CD4-positive, alpha-beta T cell (primary cell): Measurements from ENCODE around the gene EHBP1L1. TPM values are rescaled to one million over a fixed set of nuclear protein-coding genes. Genes with fewer than 3 reads are reported as not detected.

Experiments
- ATAC-seq: fragments of 200-7000 bp; cut with Tn5 transposase; one replicate; pipeline ENCODE4 v1.10.0; 2022; ENCODE audit warnings: mild to moderate bottlenecking; ENCODE audit not compliant: poor library complexity
- CTCF ChIA-PET: fragments of 350-600 bp; sonication (Branson Sonifier 250); formaldehyde crosslinking; loops from one replicate; lab custom pipeline; 2021; ENCODE audit warnings: antibody characterized with exemption, inconsistent platforms; lab: Charles Lee
- POLR2A ChIA-PET: fragments of 350-600 bp; sonication (Branson Sonifier 250); formaldehyde crosslinking; loops from one replicate; lab custom pipeline; 2021; ENCODE audit warnings: antibody characterized with exemption, inconsistent platforms; lab: Charles Lee
- DNase-seq, 14 experiments: peaks; one replicate each; pipeline ENCODE4 v3.0.0-alpha.2; 2013 to 2020; ENCODE audit warnings: mixed read lengths in 2 of 14
- H3K27ac ChIP-seq, 2 donors: one replicate each; pipeline versions ENCODE4 v1.5.1 to v1.7.0; 2013; ENCODE audit warnings: low read length in 2 of 2, low read depth in 1 of 2, mild to moderate bottlenecking in 1 of 2
- H3K27me3 ChIP-seq, 2 experiments: 1 replicate in 1 of 2; 2 replicates in 1 of 2; pipeline versions ENCODE4 v1.6.1 to v1.7.0; 2013; ENCODE audit warnings: low read length in 2 of 2, control low read depth in 1 of 2, mild to moderate bottlenecking in 1 of 2, moderate library complexity in 1 of 2; ENCODE audit not compliant: insufficient read depth in 2 of 2, control insufficient read depth in 1 of 2
- H3K36me3 ChIP-seq: one replicate; pipeline ENCODE4 v1.6.1; 2013; ENCODE audit warnings: low read length, control low read depth; ENCODE audit not compliant: insufficient read depth
- H3K4me1 ChIP-seq: one replicate; pipeline ENCODE4 v1.6.1; 2013; ENCODE audit warnings: low read length, control low read depth; ENCODE audit not compliant: insufficient read depth
- H3K4me3 ChIP-seq: one replicate; pipeline ENCODE4 v1.5.1; 2013; ENCODE audit warnings: mild to moderate bottlenecking, low read length, moderate library complexity
- H3K9me3 ChIP-seq, 2 experiments: 1 replicate in 1 of 2; 2 replicates in 1 of 2; pipeline versions ENCODE4 v1.6.1 to v1.7.0; 2013; ENCODE audit warnings: low read length in 2 of 2, mild to moderate bottlenecking in 2 of 2, control low read depth in 1 of 2, moderate library complexity in 1 of 2; ENCODE audit not compliant: control insufficient read depth in 1 of 2, insufficient read depth in 1 of 2
- H3K27ac Mint-ChIP-seq: one replicate; pipeline ENCODE4 v1.8.0; 2020; ENCODE audit warnings: mixed read lengths
- H3K27me3 Mint-ChIP-seq: one replicate; pipeline ENCODE4 v1.8.0; 2021; ENCODE audit warnings: mixed read lengths
- H3K36me3 Mint-ChIP-seq: one replicate; pipeline ENCODE4 v1.8.0; 2021; ENCODE audit warnings: low read depth, mixed read lengths
- H3K4me1 Mint-ChIP-seq: one replicate; pipeline ENCODE4 v1.8.0; 2021; ENCODE audit warnings: low read depth, mixed read lengths
- H3K4me3 Mint-ChIP-seq: one replicate; pipeline ENCODE4 v1.8.0; 2020; ENCODE audit warnings: mild to moderate bottlenecking, mixed read lengths
- H3K9me3 Mint-ChIP-seq: one replicate; pipeline ENCODE4 v1.8.0; 2020; ENCODE audit warnings: mixed read lengths
- intact Hi-C, 2 experiments: fragments of 100-400 bp; cut with DNase I in 1 of 2; cut with micrococcal nuclease in 1 of 2; formaldehyde crosslinking; loops; one replicate each; pipeline versions ENCODE4 v1.15.1 to v1.9.0; 2023 to 2025; cut with DNase I, micrococcal nuclease
- polyA plus RNA-seq, 2 donors: library from polyadenylated mRNA; unstranded; fragments of 120-200 nt; gene quantifications; one replicate each; pipeline ENCODE4 v1.2.1, GENCODE V29; 2013
- total RNA-seq, 174 experiments: library from RNA in 2 of 174; stranded (reverse) in 2 of 174; gene quantifications; one replicate each; pipeline ENCODE4 v1.2.3 and lab custom pipeline; 2021 to 2026
- TF ChIP-seq, protein P1 (sequence below): fragments of 200-600 bp; IDR thresholded peaks from one replicate; pipeline ENCODE4 v1.8.0; 2022; ENCODE audit warnings: antibody characterized with exemption, mild to moderate bottlenecking

EHBP1L1 gene
- 10 to 100 TPM; 82.6 to 88.5 TPM for total RNA-seq
- polyA plus RNA-seq (2013, experiment 1 of 2): 84.3 TPM
- polyA plus RNA-seq (2013, experiment 2 of 2): 105 TPM
- total RNA-seq (lab: John Stamatoyannopoulos, UW): 23.5 to 335 (median 183) reads per million in 172 experiments

- H3K4me3 Mint-ChIP-seq: peak within 1 kb of the TSS; percentile 98
- Histone ChIP-seq H3K27ac (peak within 1 kb of the TSS; percentile 87 to 99), H3K9me3 (no peaks in the 10 kb centered on the region), H3K4me3 (peak within 1 kb of the TSS; percentile 89), H3K4me1 (peaks cover 77% of the 10 kb centered on the region), H3K36me3 (peaks cover 39% of the 10 kb centered on the region), H3K27me3 (no peaks in the 10 kb centered on the region)
- ChIA-PET CTCF (interaction anchor here (0.9 to 4.1 kb wide), 4 partner anchors 13 to 36 kb away, joined by 3 to 31 read pairs (median 20); no protein-coding TSS in a partner anchor), POLR2A (interaction anchor here (0.6 to 3.6 kb wide), 26 partner anchors 10 to 454 kb away, joined by 3 to 42 read pairs (median 8); partner anchors contain the start of genes CCDC85B, FAU, LTBP3 and MALAT1)
- H3K9me3 Mint-ChIP-seq: no peaks in the 10 kb centered on the region
- peak; percentile 30 for ATAC-seq
- peak; percentile 60 to 91 (median 79) for DNase-seq
- peak within 1 kb of the TSS; percentile 98 for H3K27ac Mint-ChIP-seq
- H3K27me3 Mint-ChIP-seq: no peaks in the 10 kb centered on the region
- TF ChIP-seq, protein P1, sequence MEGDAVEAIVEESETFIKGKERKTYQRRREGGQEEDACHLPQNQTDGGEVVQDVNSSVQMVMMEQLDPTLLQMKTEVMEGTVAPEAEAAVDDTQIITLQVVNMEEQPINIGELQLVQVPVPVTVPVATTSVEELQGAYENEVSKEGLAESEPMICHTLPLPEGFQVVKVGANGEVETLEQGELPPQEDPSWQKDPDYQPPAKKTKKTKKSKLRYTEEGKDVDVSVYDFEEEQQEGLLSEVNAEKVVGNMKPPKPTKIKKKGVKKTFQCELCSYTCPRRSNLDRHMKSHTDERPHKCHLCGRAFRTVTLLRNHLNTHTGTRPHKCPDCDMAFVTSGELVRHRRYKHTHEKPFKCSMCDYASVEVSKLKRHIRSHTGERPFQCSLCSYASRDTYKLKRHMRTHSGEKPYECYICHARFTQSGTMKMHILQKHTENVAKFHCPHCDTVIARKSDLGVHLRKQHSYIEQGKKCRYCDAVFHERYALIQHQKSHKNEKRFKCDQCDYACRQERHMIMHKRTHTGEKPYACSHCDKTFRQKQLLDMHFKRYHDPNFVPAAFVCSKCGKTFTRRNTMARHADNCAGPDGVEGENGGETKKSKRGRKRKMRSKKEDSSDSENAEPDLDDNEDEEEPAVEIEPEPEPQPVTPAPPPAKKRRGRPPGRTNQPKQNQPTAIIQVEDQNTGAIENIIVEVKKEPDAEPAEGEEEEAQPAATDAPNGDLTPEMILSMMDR: no peak
- peaks cover 46% of the 10 kb centered on the region for H3K36me3 Mint-ChIP-seq
- H3K4me1 Mint-ChIP-seq: peaks cover 57% of the 10 kb centered on the region
- intact Hi-C loops: loop anchor here in 1 of 2 experiments (2.0 to 10.0 kb wide), 2 partner anchors 39 to 51 kb away; partner anchors contain the start of genes MAP3K11, PCNX3 and SCYL1
Observed at GRCh38 chr11:65575568-65576231, at the start of gene EHBP1L1. Gene EHBP1L1 (plus strand): TSS chr11:65576053. CDS start chr11:65576303, 250 bp downstream.

DNA sequence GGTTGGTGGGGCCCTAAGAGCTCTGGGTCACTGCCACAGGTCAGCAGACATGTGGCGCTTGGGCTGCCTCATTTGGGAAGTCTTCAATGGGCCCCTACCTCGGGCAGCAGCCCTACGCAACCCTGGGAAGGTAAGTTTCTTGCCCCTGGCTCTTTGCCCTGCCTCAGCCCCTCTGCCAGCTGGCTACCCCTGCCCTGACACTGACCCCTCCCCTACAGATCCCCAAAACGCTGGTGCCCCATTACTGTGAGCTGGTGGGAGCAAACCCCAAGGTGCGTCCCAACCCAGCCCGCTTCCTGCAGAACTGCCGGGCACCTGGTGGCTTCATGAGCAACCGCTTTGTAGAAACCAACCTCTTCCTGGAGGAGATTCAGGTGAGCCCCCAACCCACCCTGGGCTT, 49.1 kb upstream of the EHBP1L1 start:
- no peak for ATAC-seq
- intact Hi-C loops: loop anchor here (10.0 kb wide), 2 partner anchors 48 to 412 kb away; partner anchors contain the start of genes EHBP1L1 (in 1 of the 2), FAM89B (in 1 of the 2), TM7SF2 (in 1 of the 2) and ZNHIT2 (in 1 of the 2)
- Histone ChIP-seq H3K36me3 (peaks cover 39% of the 10 kb centered on the region), H3K27me3 (no peaks in the 10 kb centered on the region), H3K4me1 (peaks cover 68% of the 10 kb centered on the region), H3K4me3 (no peak overlapping the region), H3K9me3 (no peaks in the 10 kb centered on the region), H3K27ac (no peak overlapping the region)
- H3K27ac Mint-ChIP-seq: peak overlapping the region; percentile 58
- no peak for DNase-seq
- H3K27me3 Mint-ChIP-seq: no peaks in the 10 kb centered on the region
- peaks cover 47% of the 10 kb centered on the region for H3K36me3 Mint-ChIP-seq
- H3K4me3 Mint-ChIP-seq: peak overlapping the region; percentile 81
- ChIA-PET CTCF (no interaction called here), POLR2A (interaction anchor here (0.8 to 4.1 kb wide), 7 partner anchors 14 to 145 kb away, joined by 3 to 106 read pairs (median 27); partner anchors contain the start of genes FAM89B, MALAT1 and ZNRD2)
- peaks cover 60% of the 10 kb centered on the region for H3K4me1 Mint-ChIP-seq
- TF ChIP-seq, protein P1: no peak
- no peaks in the 10 kb centered on the region for H3K9me3 Mint-ChIP-seq

DNA sequence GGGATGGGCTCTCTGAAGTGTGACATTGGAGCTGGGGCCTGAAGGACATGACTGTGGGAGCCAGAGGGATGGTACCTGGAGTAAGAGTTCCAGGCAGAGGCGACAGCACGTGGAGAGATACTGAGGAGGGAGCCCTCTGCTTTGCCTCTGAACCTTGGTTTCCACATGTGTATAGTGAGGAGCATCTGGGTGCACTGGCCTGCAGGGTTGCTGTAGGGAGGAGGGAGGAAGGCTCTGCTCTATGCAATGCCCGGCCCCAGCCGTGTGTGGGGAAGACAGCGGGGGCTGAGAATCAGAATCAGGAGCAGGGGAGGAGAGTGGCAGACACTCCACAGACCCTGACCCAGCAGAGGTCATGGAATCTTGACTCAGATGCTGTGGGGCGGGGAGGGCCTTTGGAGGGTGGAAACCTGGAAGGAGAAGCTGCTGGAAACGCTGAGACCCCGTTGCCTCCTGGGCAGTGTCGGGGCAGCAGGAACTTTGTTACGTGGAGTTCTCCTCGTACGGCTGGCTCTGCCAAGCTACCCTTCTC, 47.0 kb upstream of the EHBP1L1 start:
- no peak for ATAC-seq
- H3K4me1 Mint-ChIP-seq: peaks cover 39% of the 10 kb centered on the region
- H3K36me3 Mint-ChIP-seq: peaks cover 55% of the 10 kb centered on the region
- no peak overlapping the region for H3K4me3 Mint-ChIP-seq
- peaks cover 50% of the 10 kb centered on the region for H3K4me1 ChIP-seq
- no peak overlapping the region for H3K4me3 ChIP-seq
- no peaks in the 10 kb centered on the region for H3K27me3 ChIP-seq
- H3K9me3 Mint-ChIP-seq: no peaks in the 10 kb centered on the region
- no peak overlapping the region for H3K27ac Mint-ChIP-seq
- H3K36me3 ChIP-seq: peaks cover 55% of the 10 kb centered on the region
- POLR2A ChIA-PET: interaction anchor here (1.2 to 4.4 kb wide), 2 partner anchors 12 to 29 kb away, joined by 3 to 19 read pairs; partner anchors contain the start of gene MALAT1
- DNase-seq: no peak
- H3K27me3 Mint-ChIP-seq: no peaks in the 10 kb centered on the region
- no peak overlapping the region for H3K27ac ChIP-seq
- intact Hi-C loops: loop anchor here (10.0 kb wide), 2 partner anchors 46 to 414 kb away; partner anchors contain the start of genes EHBP1L1 (in 1 of the 2), FAM89B (in 1 of the 2), TM7SF2 (in 1 of the 2) and ZNHIT2 (in 1 of the 2)
- TF ChIP-seq, protein P1: no peak
- CTCF ChIA-PET: interaction anchor here (2.3 kb wide), 1 partner anchor 12 kb away, joined by 12 read pairs; no protein-coding TSS in a partner anchor
- H3K9me3 ChIP-seq: no peaks in the 10 kb centered on the region
